SK-N-SH (cell line): ENCODE results near the gene THAP8. TPM values are rescaled to one million over a fixed set of nuclear protein-coding genes. Genes with fewer than 3 reads are reported as not detected.

Experiments used
- CTCF ChIA-PET: fragments of 300-600, 350-600 bp; formaldehyde crosslinking; extraction: SDS; loops from one replicate; lab custom pipeline; 2021; lab: Yijun Ruan, JAX
- POLR2A ChIA-PET: fragments of 350-600 bp; sonication (Branson Sonifier 250); formaldehyde crosslinking; extraction: SDS; loops from one replicate; lab custom pipeline; 2020; ENCODE audit warnings: antibody characterized with exemption, inconsistent platforms; lab: Yijun Ruan, JAX
- DNase-seq: peaks from one replicate; pipeline ENCODE4 v3.0.0; 2012
- H2AFZ ChIP-seq: fragments of 200-600 bp; sonication (generic); 2 replicates; pipeline ENCODE4 v1.8.1; 2016; ENCODE audit warnings: antibody characterized with exemption, mild to moderate bottlenecking, low read depth
- H3F3A ChIP-seq: fragments of 200-600 bp; sonication (generic); replicated peaks from 2 replicates; pipeline ENCODE3; 2016; ENCODE audit warnings: antibody characterized with exemption, mild to moderate bottlenecking; ENCODE audit not compliant: insufficient read depth
- H3K27ac ChIP-seq, 2 experiments: fragments of 200-500 bp in 1 of 2; fragments of 200-600 bp in 1 of 2; sonication (Bioruptor generic) in 1 of 2; sonication (generic), shearing (Covaris generic) in 1 of 2; 2 replicates each; pipeline versions ENCODE4 v1.5.1 to v1.6.1; 2014 to 2016; ENCODE audit warnings: low read depth in 2 of 2, inconsistent platforms in 1 of 2, low read length in 1 of 2, mild to moderate bottlenecking in 1 of 2, mixed read lengths in 1 of 2
- H3K27me3 ChIP-seq: fragments of 200-600 bp; sonication (generic), shearing (Covaris generic); 2 replicates; pipeline ENCODE4 v1.6.1; 2016; ENCODE audit warnings: mixed run types; ENCODE audit not compliant: insufficient read depth
- H3K36me3 ChIP-seq, 2 experiments: fragments of 200-500 bp in 1 of 2; fragments of 200-600 bp in 1 of 2; sonication (Bioruptor generic) in 1 of 2; sonication (generic) in 1 of 2; replicated peaks in 1 of 2; 2 replicates each; pipeline versions ENCODE3 to v1.5.1; 2014 to 2016; ENCODE audit warnings: low read length in 1 of 2, mild to moderate bottlenecking in 1 of 2; ENCODE audit not compliant: insufficient read depth in 2 of 2, control insufficient read depth in 1 of 2
- H3K4me1 ChIP-seq, 2 experiments: fragments of 200-500 bp in 1 of 2; fragments of 200-600 bp in 1 of 2; sonication (Bioruptor generic) in 1 of 2; sonication (generic), shearing (Covaris generic) in 1 of 2; 2 replicates each; pipeline versions ENCODE4 v1.5.1 to v1.6.1; 2014 to 2016; ENCODE audit warnings: low read depth in 1 of 2, low read length in 1 of 2, mixed run types in 1 of 2; ENCODE audit not compliant: insufficient read depth in 2 of 2, control insufficient read depth in 1 of 2
- H3K4me2 ChIP-seq: fragments of 200-600 bp; sonication (generic), shearing (Covaris generic); 2 replicates; pipeline ENCODE4 v1.6.1; 2017; ENCODE audit warnings: mixed run types
- H3K4me3 ChIP-seq, 2 experiments: fragments of 200-500 bp in 1 of 2; fragments of 200-600 bp in 1 of 2; sonication (Bioruptor generic) in 1 of 2; sonication (generic), shearing (Covaris generic) in 1 of 2; 2 replicates each; pipeline versions ENCODE4 v1.5.1 to v1.8.1; 2014 to 2016; ENCODE audit warnings: low read depth in 2 of 2, inconsistent platforms in 1 of 2, low read length in 1 of 2, mild to moderate bottlenecking in 1 of 2, mixed read lengths in 1 of 2, moderate library complexity in 1 of 2
- H3K79me2 ChIP-seq: fragments of 200-600 bp; sonication (generic); 2 replicates; pipeline ENCODE4 v1.8.1; 2017; ENCODE audit warnings: mild to moderate bottlenecking; ENCODE audit not compliant: insufficient read depth
- H3K9ac ChIP-seq: fragments of 200-600 bp; sonication (generic); 2 replicates; pipeline ENCODE4 v1.6.1; 2017; ENCODE audit warnings: mixed run types
- H3K9me2 ChIP-seq: fragments of 200-600 bp; sonication (generic); 2 replicates; pipeline ENCODE4 v1.6.1; 2017; ENCODE audit warnings: mixed run types
- H3K9me3 ChIP-seq: fragments of 200-600 bp; sonication (generic); 2 replicates; pipeline ENCODE4 v1.6.1; 2017; ENCODE audit warnings: mixed run types, mild to moderate bottlenecking, moderate library complexity
- H4K20me1 ChIP-seq: fragments of 200-600 bp; sonication (generic); 2 replicates; pipeline ENCODE4 v1.6.1; 2017; ENCODE audit warnings: mild to moderate bottlenecking, mixed run types; ENCODE audit not compliant: insufficient read depth
- CHD2 ChIP-seq: fragments of 150-350 bp; IDR thresholded peaks from 2 replicates; pipeline ENCODE4 v1.6.1; 2018; ENCODE audit warnings: low read length; ENCODE audit not compliant: partially characterized antibody
- CTCF ChIP-seq: fragments of 200-600 bp; sonication (generic); IDR thresholded peaks from 2 replicates; pipeline ENCODE4 v1.6.1; 2017; ENCODE audit warnings: antibody characterized with exemption, mild to moderate bottlenecking, moderate library complexity
- FOXJ3 ChIP-seq: sonication (generic); formaldehyde crosslinking; IDR thresholded peaks from 2 replicates; pipeline ENCODE4 v1.5.1; 2020; ENCODE audit warnings: mild to moderate bottlenecking, missing genetic modification reagents
- GATA2 ChIP-seq: sonication (generic); formaldehyde crosslinking; IDR thresholded peaks from 2 replicates; pipeline ENCODE4 v1.5.0; 2020; ENCODE audit warnings: mild to moderate bottlenecking, missing genetic modification reagents
- MAX ChIP-seq: IDR thresholded peaks from 2 replicates; pipeline ENCODE4 v1.4.0; 2012; ENCODE audit warnings: low read depth
- MEF2A ChIP-seq: IDR thresholded peaks from 2 replicates; pipeline ENCODE4 v1.4.0; 2012; ENCODE audit warnings: low read depth, borderline replicate concordance
- NRF1 ChIP-seq: IDR thresholded peaks from 2 replicates; pipeline ENCODE4 v1.6.1; 2012; ENCODE audit warnings: low read depth, mild to moderate bottlenecking, low read length
- POLR2AphosphoS5 ChIP-seq: IDR thresholded peaks from 2 replicates; pipeline ENCODE4 v1.6.1; 2012; ENCODE audit warnings: low read depth, low read length
- RXRA ChIP-seq: IDR thresholded peaks from 2 replicates; pipeline ENCODE4 v1.4.0; 2012; ENCODE audit warnings: low read depth, mild to moderate bottlenecking, borderline replicate concordance
- TAF1 ChIP-seq: IDR thresholded peaks from 2 replicates; pipeline ENCODE4 v1.6.1; 2012; ENCODE audit warnings: low read depth, mild to moderate bottlenecking, low read length, moderate library complexity, borderline replicate concordance
- TEAD4 ChIP-seq: IDR thresholded peaks from 2 replicates; pipeline ENCODE4 v1.4.0; 2012; ENCODE audit warnings: mild to moderate bottlenecking, borderline replicate concordance; ENCODE audit not compliant: insufficient read depth
- USF1 ChIP-seq: IDR thresholded peaks from 2 replicates; pipeline ENCODE4 v1.4.0; 2012; ENCODE audit warnings: low read depth, borderline replicate concordance
- ZBTB33 ChIP-seq: IDR thresholded peaks from 2 replicates; pipeline ENCODE4 v1.4.0; 2012; ENCODE audit warnings: low read depth, borderline replicate concordance
- WGBS: methylation state at CpG from one replicate; pipeline ENCODE4 v1.1.6; 2017; ENCODE audit warnings: low lambda C conversion rate; 5-methylcytosine and 5-hydroxymethylcytosine counted together
- polyA plus RNA-seq, 3 experiments: library from polyadenylated mRNA; depleted of rRNA; stranded (reverse); fragments of >200 nt; gene quantifications; 2 replicates each; pipeline ENCODE4 v1.2.3, GENCODE V29; 2012

THAP8 gene
- polyA plus RNA-seq, 1 of the 3 experiments (the other 2 are of a cell fraction) = 6.3 TPM

- peak; percentile 100 for DNase-seq
- no peaks in the 10 kb centered on the region for H4K20me1 ChIP-seq
- 0 out of 2 replicates have a peak, but pooled peaks cover 5% of the 10 kb centered on the region for H3K79me2 ChIP-seq
- peak within 1 kb of the TSS; percentile 96 for H2AFZ ChIP-seq
- no peaks in the 10 kb centered on the region for H3K27me3 ChIP-seq
- peak within 1 kb of the TSS; percentile 94 for H3K4me2 ChIP-seq
- TF ChIP-seq MEF2A = no peak
- TF ChIP-seq CHD2 = peak; percentile 9
- peak; percentile 70 for TF ChIP-seq NRF1
- no peak for TF ChIP-seq USF1
- no peak for TF ChIP-seq GATA2 (CRISPR knock-in tag)
- TF ChIP-seq POLR2AphosphoS5 = peak; percentile 68
- TF ChIP-seq CTCF = no peak
- no peak for TF ChIP-seq ZBTB33
- no peak for TF ChIP-seq TEAD4
- no peak for TF ChIP-seq MAX
- peak; percentile 29; the same call in 1 of the 2 replicates for TF ChIP-seq FOXJ3 (CRISPR knock-in tag)
- TF ChIP-seq RXRA = no peak
- TF ChIP-seq TAF1 = 0 out of 2 replicates have a peak, but pooled peaks have one; percentile 44
- TF ChIP-seq, all 33 proteins: peak for 5
- H3K36me3 ChIP-seq = no peaks in the 10 kb centered on the region
- peaks cover 2% of the 10 kb centered on the region for H3F3A ChIP-seq
- H3K4me3 ChIP-seq = peak within 1 kb of the TSS; percentile 64 to 86
- peak within 1 kb of the TSS; percentile 74 for H3K9ac ChIP-seq
- no peaks in the 10 kb centered on the region for H3K9me2 ChIP-seq
- no peaks in the 10 kb centered on the region for H3K9me3 ChIP-seq
- 26% methylated on average over 35 of the region's 51 CpGs for WGBS
- H3K27ac ChIP-seq = peak within 1 kb of the TSS in 1 of 2 experiments; percentile 72; a peak in 2 of 4 replicates
- CTCF ChIA-PET = interaction anchor here (1.7 kb wide), 1 partner anchor 22 kb away, joined by 5 read pairs; the partner anchor contains the start of genes THAP8 and WDR62
- POLR2A ChIA-PET = interaction anchor here (1.0 kb wide), 1 partner anchor 21 kb away, joined by 4 read pairs; no protein-coding TSS in a partner anchor
- peaks cover 0 to 7% of the 10 kb centered on the region in 2 experiments; a peak in 1 of 4 replicates for H3K4me1 ChIP-seq
These were observed 21.6 kb downstream of the THAP8 start, which contains the start of gene CLIP3 for GRCh38 chr19:36032251-36033104. CLIP3 (minus strand) TSS chr19:36032873; CDS start chr19:36032357, 516 bp downstream.
